Sciatic nerve (tissue), 2 donors: ENCODE results near the gene APRT. TPM values are rescaled to one million over a fixed set of nuclear protein-coding genes. Genes with fewer than 3 reads are reported as not detected.
A peak's percentile ranks its signal among the peaks of the same experiment; 100 is the strongest.
"Not testable (repeated sequence)": the region's sequence is repeated elsewhere in the genome, so short reads cannot be mapped to it uniquely, and the experiment has no call there.

Source experiments
- ATAC-seq: fragments of 200-7000 bp; cut with Tn5 transposase; one replicate; pipeline ENCODE4 v1.9.1; 2020; ENCODE audit warnings: mild to moderate bottlenecking, moderate library complexity
- DNase-seq: peaks from one replicate; pipeline ENCODE4 v3.0.0-alpha.2; 2020; ENCODE audit warnings: low spot score
- intact Hi-C: fragments of 100-400 bp; cut with DNase I; formaldehyde crosslinking; loops from one replicate; pipeline ENCODE4 v1.14.2; 2022
- total RNA-seq: library from RNA; stranded (reverse); fragmentation: NEBNext Ultra II Directional; extraction: Animal tissue kit (Norgen Biotek cat#: 25700); gene quantifications from one replicate; pipeline ENCODE4 v1.2.1, GENCODE V29; 2021
- donor health status: DM: no; HTN: no; CAD: no.
- donor health status: DM: no; HTN: no; CAD: no.

Gene APRT
- total RNA-seq, 1 donor from 2014 or later = 46.0 TPM

GRCh38 chr16:88798772-88799455, 12.8 kb downstream of the APRT start:
- ATAC-seq = no peak
- intact Hi-C loops = no loop called here
- DNase-seq = no peak

- intact Hi-C loops = no loop called here
- ATAC-seq (no peak), DNase-seq (no peak)
These were observed 13.7 kb downstream of the APRT start for GRCh38 chr16:88798073-88798472.

GRCh38 chr16:88796278-88796677, 15.4 kb downstream of the APRT start:
- ATAC-seq = no peak
- intact Hi-C loops = no loop called here
- DNase-seq = no peak

- intact Hi-C loops = no loop called here
- no peak for DNase-seq
- no peak for ATAC-seq
These were observed 18.3 kb downstream of the APRT start for GRCh38 chr16:88793251-88793954.

GRCh38 chr16:88792668-88793250, 19.0 kb downstream of the APRT start:
- intact Hi-C loops = no loop called here
- no peak for DNase-seq
- peak; percentile 48 for ATAC-seq

- ATAC-seq (peak; percentile 23), DNase-seq (no peak)
These were observed 19.6 kb downstream of the APRT start for GRCh38 chr16:88792078-88792550.

GRCh38 chr16:88790312-88791211, 21.2 kb downstream of the APRT start:
- DNase-seq (no peak), ATAC-seq (peak; percentile 55)
- intact Hi-C loops = no loop called here

More at GRCh38 chr16:88792078-88792550, 19.6 kb downstream of the APRT start:
- intact Hi-C loops = no loop called here

- peak; percentile 23 for ATAC-seq
- intact Hi-C loops = no loop called here
These were observed 22.1 kb downstream of the APRT start for GRCh38 chr16:88789594-88789993.

GRCh38 chr16:88788749-88789148, 23.0 kb downstream of the APRT start:
- ATAC-seq, intact Hi-C loops, DNase-seq: not testable (repeated sequence)

More at GRCh38 chr16:88789594-88789993, 22.1 kb downstream of the APRT start:
- no peak for DNase-seq

GRCh38 chr16:88787579-88788314, 24.0 kb downstream of the APRT start:
- intact Hi-C loops = no loop called here
- ATAC-seq (no peak), DNase-seq (no peak)

GRCh38 chr16:88785106-88785924, 26.4 kb downstream of the APRT start, which contains the start of gene PIEZO1:
PIEZO1 (minus strand) TSS chr16:88785220; CDS start chr16:88784964, 256 bp downstream.
- intact Hi-C loops = loop anchor here (2.0 kb wide), 1 partner anchor 43 kb away; no protein-coding TSS in a partner anchor
- ATAC-seq = peak; percentile 29
- peak; percentile 87 for DNase-seq

GRCh38 chr16:88784856-88785105, 26.9 kb downstream of the APRT start:
- ATAC-seq (no peak), DNase-seq (no peak)
- intact Hi-C loops = loop anchor here (2.0 kb wide), 1 partner anchor 42 kb away; no protein-coding TSS in a partner anchor

GRCh38 chr16:88784074-88784855, 27.5 kb downstream of the APRT start:
- intact Hi-C loops = loop anchor here (2.0 kb wide), 1 partner anchor 41 kb away; no protein-coding TSS in a partner anchor
- peak; percentile 86 for DNase-seq

GRCh38 chr16:88783391-88784073, 28.2 kb downstream of the APRT start:
- ATAC-seq (peak; percentile 59), DNase-seq (no peak)
- intact Hi-C loops = loop anchor here (2.0 kb wide), 1 partner anchor 41 kb away; no protein-coding TSS in a partner anchor

More at GRCh38 chr16:88784074-88784855, 27.5 kb downstream of the APRT start:
- peak; percentile 85 for ATAC-seq

GRCh38 chr16:88782454-88783390, 29.0 kb downstream of the APRT start:
- DNase-seq (no peak), ATAC-seq (no peak)
- intact Hi-C loops = no loop called here
